Measurements from ENCODE around the gene KATNAL2. TPM values are rescaled to one million over a fixed set of nuclear protein-coding genes. Genes with fewer than 3 reads are reported as not detected.
A peak's percentile ranks its signal among the peaks of the same experiment; 100 is the strongest.

Gene KATNAL2
- total and polyA plus RNA-seq, 10 of the 15 experiments (the other 5 are each of a cell fraction or from before 2014, with no cell fraction given), result 0.20 to 2.4 (median 1.7) TPM

DNA sequence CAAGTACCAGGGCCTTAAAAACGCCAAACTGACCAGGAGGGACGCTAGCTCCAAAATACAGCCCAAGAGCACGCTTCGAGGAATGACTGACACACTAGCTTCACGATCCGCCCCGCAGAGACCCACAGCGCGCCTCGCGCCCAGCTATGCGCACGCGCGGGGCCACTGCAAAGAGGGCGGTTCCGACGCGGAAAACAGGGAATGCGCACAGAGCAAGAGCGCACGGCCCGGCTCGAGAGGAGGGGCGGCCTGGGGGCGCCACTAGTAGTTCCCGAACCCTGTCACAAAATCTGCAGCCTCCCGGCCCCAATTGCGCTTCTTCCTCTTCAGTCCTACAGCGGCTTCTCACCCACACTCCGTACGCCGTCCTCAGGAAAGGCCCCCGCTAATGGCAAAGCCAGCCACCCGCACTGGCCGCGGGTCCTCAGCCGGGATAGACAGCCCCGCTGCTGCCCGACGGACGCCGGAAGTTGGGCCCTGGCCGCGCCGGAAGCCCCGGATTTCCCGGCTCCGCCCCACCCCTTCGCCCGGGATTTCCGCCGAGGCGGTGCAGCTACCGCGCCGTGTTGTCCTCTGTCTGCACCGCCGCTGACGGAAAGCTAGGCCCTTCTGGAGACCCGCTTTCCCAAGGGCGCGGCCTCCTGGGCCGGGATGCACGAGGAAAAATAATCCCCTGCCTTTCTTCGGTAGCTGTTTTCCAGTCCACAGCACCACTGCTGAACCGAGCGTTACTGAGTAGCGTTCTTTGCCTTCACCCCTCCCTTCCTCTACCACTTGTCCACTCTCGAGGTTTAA is 232.8 kb downstream of the KATNAL2 start, which contains the start of gene HDHD2 (continued):
- no peak for TF ChIP-seq SUZ12 (IDR thresholded peaks at IDR 0.05; ENCODE audit: unreplicated experiment)
- TF ChIP-seq ZNF274 (IDR thresholded peaks at IDR 0.05; ENCODE audit: insufficient read depth, insufficient read length), result no peak
- no peak for TF ChIP-seq SMC3 (IDR thresholded peaks at IDR 0.05; ENCODE audit: borderline replicate concordance, low read length)
- TF ChIP-seq NFYB (IDR thresholded peaks at IDR 0.05; ENCODE audit: insufficient read depth, low read depth, low read length), result no peak
- TF ChIP-seq, protein P1, sequence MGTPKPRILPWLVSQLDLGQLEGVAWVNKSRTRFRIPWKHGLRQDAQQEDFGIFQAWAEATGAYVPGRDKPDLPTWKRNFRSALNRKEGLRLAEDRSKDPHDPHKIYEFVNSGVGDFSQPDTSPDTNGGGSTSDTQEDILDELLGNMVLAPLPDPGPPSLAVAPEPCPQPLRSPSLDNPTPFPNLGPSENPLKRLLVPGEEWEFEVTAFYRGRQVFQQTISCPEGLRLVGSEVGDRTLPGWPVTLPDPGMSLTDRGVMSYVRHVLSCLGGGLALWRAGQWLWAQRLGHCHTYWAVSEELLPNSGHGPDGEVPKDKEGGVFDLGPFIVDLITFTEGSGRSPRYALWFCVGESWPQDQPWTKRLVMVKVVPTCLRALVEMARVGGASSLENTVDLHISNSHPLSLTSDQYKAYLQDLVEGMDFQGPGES (IDR thresholded peaks at IDR 0.05), result no peak
- peak; percentile 11 for TF ChIP-seq MEF2B (IDR thresholded peaks at IDR 0.05; ENCODE audit: partially characterized antibody, poor library complexity, severe bottlenecking)
- no peak for TF ChIP-seq CREM (IDR thresholded peaks at IDR 0.05; ENCODE audit: low read depth)
- TF ChIP-seq MYC (IDR thresholded peaks at IDR 0.05; ENCODE audit: insufficient read depth, insufficient read length, insufficient replicate concordance, low read length, severe bottlenecking), result no peak
- no peak for TF ChIP-seq MTA2 (IDR thresholded peaks at IDR 0.05; ENCODE audit: low read depth)
- TF ChIP-seq, protein P2, sequence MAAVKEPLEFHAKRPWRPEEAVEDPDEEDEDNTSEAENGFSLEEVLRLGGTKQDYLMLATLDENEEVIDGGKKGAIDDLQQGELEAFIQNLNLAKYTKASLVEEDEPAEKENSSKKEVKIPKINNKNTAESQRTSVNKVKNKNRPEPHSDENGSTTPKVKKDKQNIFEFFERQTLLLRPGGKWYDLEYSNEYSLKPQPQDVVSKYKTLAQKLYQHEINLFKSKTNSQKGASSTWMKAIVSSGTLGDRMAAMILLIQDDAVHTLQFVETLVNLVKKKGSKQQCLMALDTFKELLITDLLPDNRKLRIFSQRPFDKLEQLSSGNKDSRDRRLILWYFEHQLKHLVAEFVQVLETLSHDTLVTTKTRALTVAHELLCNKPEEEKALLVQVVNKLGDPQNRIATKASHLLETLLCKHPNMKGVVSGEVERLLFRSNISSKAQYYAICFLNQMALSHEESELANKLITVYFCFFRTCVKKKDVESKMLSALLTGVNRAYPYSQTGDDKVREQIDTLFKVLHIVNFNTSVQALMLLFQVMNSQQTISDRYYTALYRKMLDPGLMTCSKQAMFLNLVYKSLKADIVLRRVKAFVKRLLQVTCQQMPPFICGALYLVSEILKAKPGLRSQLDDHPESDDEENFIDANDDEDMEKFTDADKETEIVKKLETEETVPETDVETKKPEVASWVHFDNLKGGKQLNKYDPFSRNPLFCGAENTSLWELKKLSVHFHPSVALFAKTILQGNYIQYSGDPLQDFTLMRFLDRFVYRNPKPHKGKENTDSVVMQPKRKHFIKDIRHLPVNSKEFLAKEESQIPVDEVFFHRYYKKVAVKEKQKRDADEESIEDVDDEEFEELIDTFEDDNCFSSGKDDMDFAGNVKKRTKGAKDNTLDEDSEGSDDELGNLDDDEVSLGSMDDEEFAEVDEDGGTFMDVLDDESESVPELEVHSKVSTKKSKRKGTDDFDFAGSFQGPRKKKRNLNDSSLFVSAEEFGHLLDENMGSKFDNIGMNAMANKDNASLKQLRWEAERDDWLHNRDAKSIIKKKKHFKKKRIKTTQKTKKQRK (IDR thresholded peaks at IDR 0.05; ENCODE audit: low read depth, low read length), result no peak
- no peak for TF ChIP-seq MYB (IDR thresholded peaks at IDR 0.05; ENCODE audit: borderline replicate concordance, low read depth, low read length)
- no peak for TF ChIP-seq SPI1 (IDR thresholded peaks at IDR 0.05; ENCODE audit: borderline replicate concordance, insufficient read depth, low read depth, low read length)
- no peak for TF ChIP-seq CHD4 (IDR thresholded peaks at IDR 0.05)
- 0 out of 2 replicates have a peak, but pooled peaks have one; percentile 26 for TF ChIP-seq YY1 (IDR thresholded peaks at IDR 0.05; ENCODE audit: low read depth, low read length)
- peak; percentile 56 for TF ChIP-seq FOXK2 (IDR thresholded peaks at IDR 0.05)
- TF ChIP-seq ATF3 (IDR thresholded peaks at IDR 0.05; ENCODE audit: borderline replicate concordance, extremely low read depth, low read depth, low read length), result 0 out of 2 replicates have a peak, but pooled peaks have one; percentile 6
- TF ChIP-seq RELA (IDR thresholded peaks at IDR 0.05; ENCODE audit: borderline replicate concordance, partially characterized antibody), result no peak
- TF ChIP-seq, protein P3, sequence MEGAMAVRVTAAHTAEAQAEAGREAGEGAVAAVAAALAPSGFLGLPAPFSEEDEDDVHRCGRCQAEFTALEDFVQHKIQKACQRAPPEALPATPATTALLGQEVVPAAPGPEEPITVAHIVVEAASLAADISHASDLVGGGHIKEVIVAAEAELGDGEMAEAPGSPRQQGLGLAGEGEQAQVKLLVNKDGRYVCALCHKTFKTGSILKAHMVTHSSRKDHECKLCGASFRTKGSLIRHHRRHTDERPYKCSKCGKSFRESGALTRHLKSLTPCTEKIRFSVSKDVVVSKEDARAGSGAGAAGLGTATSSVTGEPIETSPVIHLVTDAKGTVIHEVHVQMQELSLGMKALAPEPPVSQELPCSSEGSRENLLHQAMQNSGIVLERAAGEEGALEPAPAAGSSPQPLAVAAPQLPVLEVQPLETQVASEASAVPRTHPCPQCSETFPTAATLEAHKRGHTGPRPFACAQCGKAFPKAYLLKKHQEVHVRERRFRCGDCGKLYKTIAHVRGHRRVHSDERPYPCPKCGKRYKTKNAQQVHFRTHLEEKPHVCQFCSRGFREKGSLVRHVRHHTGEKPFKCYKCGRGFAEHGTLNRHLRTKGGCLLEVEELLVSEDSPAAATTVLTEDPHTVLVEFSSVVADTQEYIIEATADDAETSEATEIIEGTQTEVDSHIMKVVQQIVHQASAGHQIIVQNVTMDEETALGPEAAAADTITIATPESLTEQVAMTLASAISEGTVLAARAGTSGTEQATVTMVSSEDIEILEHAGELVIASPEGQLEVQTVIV (IDR thresholded peaks at IDR 0.05; ENCODE audit: borderline replicate concordance, partially characterized antibody), result no peak
- TF ChIP-seq CBX3 (IDR thresholded peaks at IDR 0.05; ENCODE audit: borderline replicate concordance, low read depth), result no peak
- 0 out of 2 replicates have a peak, but pooled peaks have one; percentile 38 for TF ChIP-seq BACH1 (IDR thresholded peaks at IDR 0.05; ENCODE audit: borderline replicate concordance)
- TF ChIP-seq MEF2A (IDR thresholded peaks at IDR 0.05; ENCODE audit: insufficient read depth, low read depth, low read length), result no peak
